ENCODE data around the gene NDUFA7.

NDUFA7 gene

DNA sequence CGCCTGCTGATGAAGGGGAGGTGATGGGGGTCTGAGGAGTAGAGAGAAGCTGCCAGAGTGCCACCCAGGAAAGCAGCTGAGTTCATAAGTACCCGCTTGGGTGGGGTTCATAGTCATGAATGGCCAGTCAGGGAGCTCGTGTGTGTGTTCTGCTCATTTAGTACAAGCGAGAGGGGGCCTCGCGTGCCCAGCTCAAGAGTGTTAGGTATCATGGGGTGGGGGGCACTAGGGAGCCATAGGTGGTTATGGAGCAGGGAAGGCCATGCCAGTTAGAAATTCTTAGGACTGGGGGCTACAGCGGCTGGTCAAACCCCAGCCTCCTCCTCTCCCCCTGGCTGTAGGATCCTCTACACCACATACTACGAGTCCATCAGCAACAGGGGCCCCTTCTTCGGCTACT lies 59.8 kb downstream of the NDUFA7 start:
- DNase-seq = no peak

Data from MV-4-11 (cell line).